Lower leg skin (tissue), 3 donors: ENCODE measurements around the gene FOXF1.

Experiments
- CTCF ChIP-seq, 3 donors: fragments of 450-650 bp; IDR thresholded peaks; one replicate each; pipeline ENCODE4 v1.5.1; 2016; ENCODE audit warnings: antibody characterized with exemption in 3 of 3, mild to moderate bottlenecking in 3 of 3, moderate library complexity in 2 of 3
- POLR2A ChIP-seq, 2 donors: fragments of 450-650 bp; IDR thresholded peaks; one replicate each; pipeline ENCODE4 v1.6.1; 2016 to 2017; ENCODE audit warnings: antibody characterized with exemption in 2 of 2, mild to moderate bottlenecking in 1 of 2, moderate library complexity in 1 of 2

GRCh38 chr16:86509759-86510464, 415 bp upstream of the FOXF1 start:
- no peak for TF ChIP-seq CTCF (IDR thresholded peaks at IDR 0.05)
- TF ChIP-seq POLR2A (IDR thresholded peaks at IDR 0.05): no peak
